MM.1S (cell line): Measurements from ENCODE around the gene ATMIN.

Source experiments
- DNase-seq: peaks from one replicate; pipeline ENCODE4 v3.0.0-alpha.2; 2015
- H2AFZ ChIP-seq: fragments of 300-600 bp; sonication (generic); 2 replicates; pipeline ENCODE4 v1.6.0; 2016; ENCODE audit warnings: antibody characterized with exemption, low read length
- H3F3A ChIP-seq: fragments of 300-600 bp; sonication (generic); 2 replicates; pipeline ENCODE4 v1.6.1; 2016; ENCODE audit warnings: mild to moderate bottlenecking, antibody characterized with exemption, low read length, moderate library complexity, mixed read lengths; ENCODE audit not compliant: insufficient read depth
- H3K27ac ChIP-seq: fragments of 300-600 bp; sonication (generic); 2 replicates; pipeline ENCODE4 v1.5.1; 2016; ENCODE audit warnings: mild to moderate bottlenecking, low read length
- H3K27me3 ChIP-seq: fragments of 300-600 bp; sonication (generic); replicated peaks from 2 replicates; pipeline ENCODE4 v1.6.0; 2016; ENCODE audit warnings: low read length; ENCODE audit not compliant: insufficient read depth
- H3K36me3 ChIP-seq: fragments of 300-600 bp; sonication (generic); replicated peaks from 2 replicates; pipeline ENCODE4 v1.6.1; 2016; ENCODE audit warnings: mild to moderate bottlenecking, low read length, mixed read lengths; ENCODE audit not compliant: insufficient read depth
- H3K4me1 ChIP-seq: fragments of 300-600 bp; sonication (generic); 2 replicates; pipeline ENCODE4 v1.6.1; 2016; ENCODE audit warnings: low read length, mixed read lengths
- H3K4me2 ChIP-seq: fragments of 300-600 bp; sonication (generic); 2 replicates; pipeline ENCODE4 v1.6.0; 2016; ENCODE audit warnings: low read depth, low read length
- H3K4me3 ChIP-seq: fragments of 300-600 bp; sonication (generic); 2 replicates; pipeline ENCODE4 v1.5.1; 2016; ENCODE audit warnings: low read length, mixed read lengths
- H3K79me2 ChIP-seq: fragments of 300-600 bp; sonication (generic); 2 replicates; pipeline ENCODE4 v1.6.1; 2016; ENCODE audit warnings: mixed run types, low read length, mixed read lengths
- H3K9ac ChIP-seq: fragments of 300-600 bp; sonication (generic); 2 replicates; pipeline ENCODE4 v1.6.1; 2016; ENCODE audit warnings: low read length, mixed read lengths
- H3K9me2 ChIP-seq: fragments of 300-600 bp; sonication (generic); replicated peaks from 2 replicates; pipeline ENCODE4 v1.6.1; 2016; ENCODE audit warnings: mild to moderate bottlenecking, low read length, mixed read lengths; ENCODE audit not compliant: insufficient read depth
- H3K9me3 ChIP-seq: fragments of 300-600 bp; sonication (generic); replicated peaks from 2 replicates; pipeline ENCODE4 v1.6.1; 2016; ENCODE audit warnings: mild to moderate bottlenecking, low read length, mixed read lengths; ENCODE audit not compliant: insufficient read depth
- H4K20me1 ChIP-seq: fragments of 300-600 bp; sonication (generic); 2 replicates; pipeline ENCODE4 v1.6.1; 2016; ENCODE audit warnings: mild to moderate bottlenecking, low read length, moderate library complexity, mixed read lengths; ENCODE audit not compliant: insufficient read depth
- EZH2 ChIP-seq: fragments of 300-600 bp; sonication (generic); optimal IDR thresholded peaks from 2 replicates; pipeline ENCODE3; 2017; ENCODE audit warnings: low read depth, mild to moderate bottlenecking, antibody characterized with exemption, low read length, mixed read lengths
- EZH2phosphoT487 ChIP-seq: fragments of 300-600 bp; sonication (generic); IDR thresholded peaks from 2 replicates; pipeline ENCODE4 v1.6.1; 2018; ENCODE audit warnings: antibody characterized with exemption, low read length
- TF ChIP-seq, protein P1 (sequence below): fragments of 300-600 bp; sonication (generic); IDR thresholded peaks from 2 replicates; pipeline ENCODE4 v1.5.1; 2016; ENCODE audit warnings: antibody characterized with exemption, low read length, mixed read lengths

The ATMIN gene

DNA sequence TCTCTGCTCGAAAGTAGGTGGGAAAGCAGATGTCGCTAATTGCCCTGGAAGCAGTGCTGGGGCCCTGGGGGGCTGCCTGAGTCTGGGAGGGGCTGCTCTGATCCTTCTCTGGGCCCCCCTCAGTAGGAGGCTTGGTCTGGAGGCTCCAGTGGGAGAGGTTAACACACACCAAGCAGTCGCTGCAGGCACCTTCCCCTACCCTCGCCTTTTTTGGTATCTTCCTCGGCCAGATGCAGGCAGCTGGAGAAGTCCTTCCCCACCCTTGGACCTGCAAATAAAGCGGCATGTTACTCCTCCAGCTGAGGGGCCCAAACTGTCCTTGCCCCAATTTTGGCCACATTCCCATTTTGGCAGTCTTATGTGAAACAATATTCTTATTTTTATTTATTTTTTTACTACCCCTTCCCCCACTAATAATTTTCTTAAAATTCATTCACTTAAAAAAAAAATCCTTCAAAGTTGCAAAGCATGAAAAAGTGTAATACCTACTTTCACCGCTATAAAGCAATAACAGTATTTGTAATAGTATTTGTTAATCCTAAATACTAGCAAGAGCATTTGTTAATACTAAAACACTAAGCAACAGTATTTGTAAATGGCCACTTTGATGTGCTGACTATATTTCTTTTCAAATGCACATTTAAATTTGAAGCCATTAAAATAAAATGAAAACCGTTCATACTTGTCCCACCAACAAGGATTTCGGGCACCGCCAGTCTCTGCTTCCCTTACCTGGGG lies 26.4 kb downstream of the ATMIN start:
- no peak overlapping the region for H3K4me2 ChIP-seq
- DNase-seq = no peak
- H3K9me2 ChIP-seq = no peaks in the 10 kb centered on the region
- TF ChIP-seq EZH2 = no peak
- TF ChIP-seq EZH2phosphoT487 = no peak
- TF ChIP-seq, protein P1, sequence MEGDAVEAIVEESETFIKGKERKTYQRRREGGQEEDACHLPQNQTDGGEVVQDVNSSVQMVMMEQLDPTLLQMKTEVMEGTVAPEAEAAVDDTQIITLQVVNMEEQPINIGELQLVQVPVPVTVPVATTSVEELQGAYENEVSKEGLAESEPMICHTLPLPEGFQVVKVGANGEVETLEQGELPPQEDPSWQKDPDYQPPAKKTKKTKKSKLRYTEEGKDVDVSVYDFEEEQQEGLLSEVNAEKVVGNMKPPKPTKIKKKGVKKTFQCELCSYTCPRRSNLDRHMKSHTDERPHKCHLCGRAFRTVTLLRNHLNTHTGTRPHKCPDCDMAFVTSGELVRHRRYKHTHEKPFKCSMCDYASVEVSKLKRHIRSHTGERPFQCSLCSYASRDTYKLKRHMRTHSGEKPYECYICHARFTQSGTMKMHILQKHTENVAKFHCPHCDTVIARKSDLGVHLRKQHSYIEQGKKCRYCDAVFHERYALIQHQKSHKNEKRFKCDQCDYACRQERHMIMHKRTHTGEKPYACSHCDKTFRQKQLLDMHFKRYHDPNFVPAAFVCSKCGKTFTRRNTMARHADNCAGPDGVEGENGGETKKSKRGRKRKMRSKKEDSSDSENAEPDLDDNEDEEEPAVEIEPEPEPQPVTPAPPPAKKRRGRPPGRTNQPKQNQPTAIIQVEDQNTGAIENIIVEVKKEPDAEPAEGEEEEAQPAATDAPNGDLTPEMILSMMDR = no peak
- no peak overlapping the region for H3K9ac ChIP-seq
- no peak overlapping the region for H3K4me3 ChIP-seq
- H3K27ac ChIP-seq = no peak overlapping the region
- H3K9me3 ChIP-seq = no peaks in the 10 kb centered on the region
- no peaks in the 10 kb centered on the region for H4K20me1 ChIP-seq
- no peaks in the 10 kb centered on the region for H3F3A ChIP-seq
- H3K36me3 ChIP-seq = no peaks in the 10 kb centered on the region
- no peak overlapping the region for H2AFZ ChIP-seq
- no peaks in the 10 kb centered on the region for H3K27me3 ChIP-seq
- no peaks in the 10 kb centered on the region for H3K4me1 ChIP-seq
- H3K79me2 ChIP-seq = no peaks in the 10 kb centered on the region

DNA sequence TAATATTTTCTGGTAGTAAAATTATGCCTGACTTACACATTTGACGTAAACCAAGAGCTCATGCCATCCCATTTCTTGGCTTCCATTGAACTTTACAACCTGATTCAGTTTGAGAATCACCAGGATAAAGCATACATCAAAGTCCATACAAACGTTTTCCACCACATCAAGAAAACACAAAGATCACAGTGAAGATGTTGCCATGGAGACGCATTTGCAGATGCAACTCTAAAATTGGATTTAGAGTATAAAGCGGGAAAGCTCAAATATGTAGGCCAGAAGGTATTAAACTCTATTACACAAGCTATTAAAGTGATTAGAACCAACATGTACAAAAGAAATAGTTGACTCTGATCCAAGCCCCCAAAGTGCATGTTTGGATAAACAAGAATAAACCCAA lies 31.0 kb downstream of the ATMIN start:
- Histone ChIP-seq H3F3A (no peaks in the 10 kb centered on the region), H2AFZ (no peak overlapping the region), H3K4me1 (no peaks in the 10 kb centered on the region), H3K79me2 (no peaks in the 10 kb centered on the region), H3K4me3 (no peak overlapping the region), H3K9me2 (no peaks in the 10 kb centered on the region), H4K20me1 (no peaks in the 10 kb centered on the region), H3K4me2 (no peak overlapping the region), H3K9ac (no peak overlapping the region), H3K27ac (no peak overlapping the region), H3K9me3 (no peaks in the 10 kb centered on the region), H3K36me3 (no peaks in the 10 kb centered on the region), H3K27me3 (no peaks in the 10 kb centered on the region)
- no peak for TF ChIP-seq EZH2
- no peak for TF ChIP-seq EZH2phosphoT487
- DNase-seq = no peak

DNA sequence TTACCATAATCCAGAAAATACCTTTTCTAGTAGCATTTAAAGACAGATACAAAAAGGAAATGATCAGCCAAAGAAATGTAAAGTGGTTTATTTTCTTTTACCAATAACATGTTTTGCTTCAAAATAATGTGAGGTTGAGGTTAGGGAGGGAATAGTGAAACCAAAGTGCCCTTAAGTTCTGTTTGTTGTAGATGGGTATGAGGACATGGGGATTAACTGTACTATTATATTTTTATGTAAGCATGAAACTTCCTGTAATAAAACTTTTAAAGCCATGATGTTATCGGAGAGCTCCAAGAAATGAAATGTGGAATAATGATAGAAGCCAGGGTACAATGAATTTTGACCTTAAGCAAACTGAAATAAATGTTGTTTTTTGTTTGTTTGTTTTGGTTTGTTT lies 31.5 kb downstream of the ATMIN start:
- Histone ChIP-seq H3K79me2 (no peaks in the 10 kb centered on the region), H3K4me1 (no peaks in the 10 kb centered on the region), H2AFZ (no peak overlapping the region), H3F3A (no peaks in the 10 kb centered on the region), H3K4me3 (no peak overlapping the region), H3K4me2 (no peak overlapping the region), H3K36me3 (no peaks in the 10 kb centered on the region), H3K9ac (no peak overlapping the region), H3K27me3 (no peaks in the 10 kb centered on the region), H3K9me2 (no peaks in the 10 kb centered on the region), H4K20me1 (no peaks in the 10 kb centered on the region), H3K9me3 (no peaks in the 10 kb centered on the region), H3K27ac (no peak overlapping the region)
- no peak for DNase-seq
- TF ChIP-seq, protein P1 = no peak
- TF ChIP-seq EZH2 (no peak), EZH2phosphoT487 (no peak)

DNA sequence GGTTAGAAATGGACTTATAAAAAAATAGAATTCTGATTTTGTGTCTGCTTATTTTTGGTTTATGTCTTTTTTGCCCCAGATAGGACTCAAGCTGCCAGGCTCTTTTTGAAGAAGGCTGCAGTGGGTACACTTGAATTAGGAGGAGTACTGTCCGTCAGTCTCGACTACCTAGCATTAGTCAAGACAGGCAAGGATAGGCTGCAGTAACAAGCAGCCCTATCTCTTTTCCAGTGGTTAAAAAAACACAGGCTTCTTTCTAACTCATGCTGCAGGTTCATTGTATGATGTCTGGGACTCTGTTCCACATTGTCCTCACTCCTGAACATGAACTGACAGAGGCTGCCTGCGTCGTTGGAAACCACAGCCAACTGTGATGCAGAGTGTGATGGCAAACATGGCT lies 33.4 kb downstream of the ATMIN start:
- no peaks in the 10 kb centered on the region for H3F3A ChIP-seq
- H3K36me3 ChIP-seq = no peaks in the 10 kb centered on the region
- H3K27ac ChIP-seq = no peak overlapping the region

More for the DNA sequence above, 33.4 kb downstream of the ATMIN start:
- no peak overlapping the region for H3K4me3 ChIP-seq
- TF ChIP-seq EZH2 = no peak
- TF ChIP-seq, protein P1 = no peak
- no peaks in the 10 kb centered on the region for H3K79me2 ChIP-seq
- no peaks in the 10 kb centered on the region for H3K27me3 ChIP-seq
- no peak for DNase-seq
- no peak overlapping the region for H3K4me2 ChIP-seq
- no peaks in the 10 kb centered on the region for H3K4me1 ChIP-seq
- no peaks in the 10 kb centered on the region for H4K20me1 ChIP-seq
- H2AFZ ChIP-seq = no peak overlapping the region
- H3K9ac ChIP-seq = no peak overlapping the region
- H3K9me3 ChIP-seq = no peaks in the 10 kb centered on the region
- H3K9me2 ChIP-seq = no peaks in the 10 kb centered on the region
